Progenitor cell of endocrine pancreas (in vitro differentiated cells): ENCODE measurements around the gene MICAL1. TPM values are rescaled to one million over a fixed set of nuclear protein-coding genes. Genes with fewer than 3 reads are reported as not detected.

ENCODE experiments used
- DNase-seq: peaks from one replicate; pipeline ENCODE4 v3.0.0; 2021; ENCODE audit warnings: low spot score; ENCODE audit not compliant: unreplicated experiment
- H3K27ac Mint-ChIP-seq: 2 replicates; pipeline ENCODE4 v1.8.0; 2021; ENCODE audit warnings: mild to moderate bottlenecking, moderate library complexity, mixed read lengths
- H3K27me3 Mint-ChIP-seq: 2 replicates; pipeline ENCODE4 v1.8.0; 2021; ENCODE audit warnings: mixed read lengths
- H3K36me3 Mint-ChIP-seq: 2 replicates; pipeline ENCODE4 v1.8.0; 2022; ENCODE audit warnings: mixed read lengths; ENCODE audit not compliant: insufficient read depth
- H3K4me1 Mint-ChIP-seq: 2 replicates; pipeline ENCODE4 v1.8.0; 2021; ENCODE audit warnings: low read depth, mixed read lengths
- H3K4me3 Mint-ChIP-seq: 2 replicates; pipeline ENCODE4 v1.8.0; 2021; ENCODE audit warnings: low read depth, mild to moderate bottlenecking, moderate library complexity, mixed read lengths
- H3K9me3 Mint-ChIP-seq: 2 replicates; pipeline ENCODE4 v1.8.0; 2021; ENCODE audit warnings: low read depth, mixed read lengths
- total RNA-seq: library from RNA; stranded (reverse); gene quantifications from 2 replicates; pipeline ENCODE4 v1.2.1, GENCODE V29; 2021
- TF ChIP-seq, protein P1 (sequence below): fragments of 200-600 bp; sonication (generic); IDR thresholded peaks from one replicate; pipeline ENCODE4 v1.5.0; 2021; ENCODE audit warnings: antibody characterized with exemption, mild to moderate bottlenecking; ENCODE audit not compliant: unreplicated experiment

The MICAL1 gene
- total RNA-seq, 1 donor from 2014 or later, result 101 TPM

DNA sequence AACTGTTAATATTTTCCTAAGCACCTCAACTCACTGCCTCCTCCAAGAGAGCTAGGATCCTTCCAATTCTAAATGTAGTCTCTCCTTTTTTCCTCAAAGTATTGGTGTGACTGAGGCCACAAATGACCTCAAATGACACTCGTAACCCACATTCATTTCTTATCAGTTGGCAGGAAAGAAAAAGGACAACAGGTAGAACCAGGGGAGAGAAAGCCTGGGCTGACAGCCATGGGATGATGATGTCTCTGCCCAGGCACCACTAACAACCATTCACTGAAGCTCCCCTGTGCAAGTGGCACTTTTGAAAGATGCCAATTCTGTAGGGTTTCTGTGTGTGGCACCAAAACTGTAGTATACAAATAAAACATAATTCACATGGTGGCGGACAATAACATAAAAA, 20.1 kb upstream of the MICAL1 start:
- H3K27ac Mint-ChIP-seq, result no peak overlapping the region
- DNase-seq, result no peak
- H3K9me3 Mint-ChIP-seq, result no peaks in the 10 kb centered on the region
- H3K27me3 Mint-ChIP-seq, result no peaks in the 10 kb centered on the region
- peaks cover 39% of the 10 kb centered on the region for H3K4me1 Mint-ChIP-seq
- TF ChIP-seq, protein P1, sequence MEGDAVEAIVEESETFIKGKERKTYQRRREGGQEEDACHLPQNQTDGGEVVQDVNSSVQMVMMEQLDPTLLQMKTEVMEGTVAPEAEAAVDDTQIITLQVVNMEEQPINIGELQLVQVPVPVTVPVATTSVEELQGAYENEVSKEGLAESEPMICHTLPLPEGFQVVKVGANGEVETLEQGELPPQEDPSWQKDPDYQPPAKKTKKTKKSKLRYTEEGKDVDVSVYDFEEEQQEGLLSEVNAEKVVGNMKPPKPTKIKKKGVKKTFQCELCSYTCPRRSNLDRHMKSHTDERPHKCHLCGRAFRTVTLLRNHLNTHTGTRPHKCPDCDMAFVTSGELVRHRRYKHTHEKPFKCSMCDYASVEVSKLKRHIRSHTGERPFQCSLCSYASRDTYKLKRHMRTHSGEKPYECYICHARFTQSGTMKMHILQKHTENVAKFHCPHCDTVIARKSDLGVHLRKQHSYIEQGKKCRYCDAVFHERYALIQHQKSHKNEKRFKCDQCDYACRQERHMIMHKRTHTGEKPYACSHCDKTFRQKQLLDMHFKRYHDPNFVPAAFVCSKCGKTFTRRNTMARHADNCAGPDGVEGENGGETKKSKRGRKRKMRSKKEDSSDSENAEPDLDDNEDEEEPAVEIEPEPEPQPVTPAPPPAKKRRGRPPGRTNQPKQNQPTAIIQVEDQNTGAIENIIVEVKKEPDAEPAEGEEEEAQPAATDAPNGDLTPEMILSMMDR, result no peak
- peaks cover 38% of the 10 kb centered on the region for H3K36me3 Mint-ChIP-seq
- no peak overlapping the region for H3K4me3 Mint-ChIP-seq

DNA sequence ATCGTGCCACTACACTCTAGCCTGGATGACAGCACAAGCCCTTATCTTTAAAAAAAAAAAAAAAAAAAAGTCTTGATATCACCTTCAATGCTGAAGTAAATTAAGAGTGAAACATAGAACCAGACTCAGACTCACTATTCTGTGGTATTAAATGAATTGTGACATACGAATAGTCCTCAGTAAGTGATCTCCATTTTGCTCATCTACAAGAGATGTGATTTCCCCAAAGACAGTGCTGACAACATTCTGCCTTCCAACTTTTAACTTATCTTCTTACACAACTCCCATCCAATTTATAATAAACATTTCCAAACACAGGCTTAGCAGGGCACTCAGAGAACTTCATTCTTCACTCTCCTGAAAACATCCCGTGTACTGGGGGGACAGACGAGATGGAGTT, 19.4 kb upstream of the MICAL1 start:
- peaks cover 35% of the 10 kb centered on the region for H3K36me3 Mint-ChIP-seq
- no peaks in the 10 kb centered on the region for H3K9me3 Mint-ChIP-seq
- TF ChIP-seq, protein P1, result no peak
- H3K4me3 Mint-ChIP-seq, result no peak overlapping the region
- no peaks in the 10 kb centered on the region for H3K27me3 Mint-ChIP-seq
- no peak for DNase-seq
- H3K4me1 Mint-ChIP-seq, result peaks cover 35% of the 10 kb centered on the region
- no peak overlapping the region for H3K27ac Mint-ChIP-seq

DNA sequence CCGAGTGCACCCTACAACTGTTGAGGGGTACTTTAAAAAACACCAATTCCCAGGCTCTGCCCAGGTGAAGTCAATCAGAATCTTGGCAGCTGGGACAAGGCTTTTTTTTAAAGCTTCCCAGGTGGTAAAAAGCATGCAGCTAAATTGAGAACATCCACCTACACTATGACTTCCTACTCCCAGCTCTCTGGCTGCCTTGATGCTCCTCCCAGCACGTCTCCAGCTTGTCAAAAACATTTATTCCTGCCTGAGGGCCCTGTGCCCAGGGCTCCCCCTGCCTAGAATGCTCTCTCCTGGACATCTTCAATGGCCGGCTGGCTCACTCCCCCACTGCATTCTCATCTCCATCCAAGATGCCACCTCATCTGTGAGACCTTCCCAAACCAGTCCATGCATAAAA, 17.5 kb upstream of the MICAL1 start:
- Mint-ChIP-seq H3K36me3 (peaks cover 35% of the 10 kb centered on the region), H3K4me1 (peaks cover 20% of the 10 kb centered on the region), H3K27ac (no peak overlapping the region), H3K27me3 (no peaks in the 10 kb centered on the region), H3K4me3 (no peak overlapping the region), H3K9me3 (no peaks in the 10 kb centered on the region)
- TF ChIP-seq, protein P1, result no peak
- DNase-seq, result no peak

DNA sequence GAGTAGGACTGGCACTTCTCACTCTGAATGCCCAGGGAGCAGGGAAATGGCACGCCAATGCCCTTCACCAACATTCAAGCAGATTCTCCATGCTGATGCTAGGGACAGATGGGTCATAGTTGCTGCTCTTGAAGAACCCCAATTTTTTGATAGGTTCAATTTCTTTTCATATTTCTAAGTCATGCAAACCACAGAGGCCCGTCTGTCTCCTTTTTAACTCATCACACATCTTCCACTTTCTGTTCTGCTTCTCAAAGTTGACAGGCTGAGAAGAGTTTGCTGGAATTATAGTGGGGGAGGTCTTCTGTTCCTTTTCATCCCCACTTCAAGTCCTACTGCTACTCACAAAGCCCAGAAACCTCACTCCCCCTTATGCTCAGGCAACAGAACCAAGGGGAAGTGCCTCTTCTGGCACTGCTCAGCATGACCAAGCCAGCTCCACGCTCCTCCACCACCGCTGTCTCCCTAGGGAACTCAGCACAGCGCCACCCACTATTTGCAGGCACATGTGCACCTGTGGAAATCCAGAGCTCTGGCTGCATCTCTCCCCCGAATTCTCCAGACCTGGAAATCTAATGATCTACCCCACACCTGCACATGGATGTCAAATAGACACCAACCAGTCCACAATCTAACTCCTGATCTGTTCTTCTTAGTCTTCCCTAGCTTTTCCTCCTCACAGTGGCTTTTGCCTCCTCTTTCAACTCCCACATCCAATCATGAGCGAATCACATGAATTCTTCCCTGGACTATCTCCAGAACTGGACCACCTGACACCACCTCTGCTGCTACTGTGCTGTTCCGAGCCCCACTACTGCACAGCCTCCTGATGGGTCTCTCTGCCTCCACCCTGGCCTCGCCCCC, 16.8 kb upstream of the MICAL1 start:
- Mint-ChIP-seq H3K27me3 (no peaks in the 10 kb centered on the region), H3K9me3 (no peaks in the 10 kb centered on the region), H3K4me3 (no peak overlapping the region), H3K27ac (no peak overlapping the region), H3K36me3 (peaks cover 42% of the 10 kb centered on the region), H3K4me1 (peaks cover 13% of the 10 kb centered on the region)
- no peak for DNase-seq
- TF ChIP-seq, protein P1, result no peak

DNA sequence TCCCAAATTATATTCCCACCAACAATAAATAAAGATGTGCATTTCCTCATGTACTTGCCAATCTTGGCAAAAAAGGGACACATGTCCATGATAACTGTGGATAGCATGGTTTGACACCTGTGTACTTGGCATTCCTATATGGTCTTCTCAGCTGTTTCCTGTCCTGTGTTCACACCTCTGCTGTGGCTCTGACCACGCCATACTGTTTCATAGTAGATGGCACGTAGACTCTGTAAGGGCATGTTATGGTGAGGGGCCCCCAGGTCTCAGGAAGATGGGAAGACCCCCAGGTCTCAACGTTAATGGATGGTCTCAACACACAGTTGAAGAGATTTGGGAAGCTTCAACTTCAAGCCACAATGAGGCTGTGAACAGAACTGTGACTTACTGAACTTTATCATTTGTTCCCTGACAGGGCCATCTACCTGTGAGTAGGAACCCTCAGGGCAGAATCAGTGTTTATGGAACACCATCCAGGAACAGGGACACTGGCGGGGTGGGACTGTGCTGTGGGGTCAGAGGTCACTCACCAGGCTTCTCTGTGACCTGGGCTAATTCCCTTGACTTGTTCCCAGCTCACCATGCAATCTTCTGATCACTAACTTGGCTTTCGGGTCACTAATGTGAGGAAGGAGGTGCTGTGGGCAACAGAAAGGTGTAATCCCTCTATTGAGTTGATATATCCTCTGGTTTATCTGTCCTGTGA, 15.7 kb upstream of the MICAL1 start:
- Mint-ChIP-seq H3K4me1 (peaks cover 9% of the 10 kb centered on the region), H3K36me3 (peaks cover 49% of the 10 kb centered on the region), H3K4me3 (no peak overlapping the region), H3K27ac (no peak overlapping the region), H3K27me3 (no peaks in the 10 kb centered on the region), H3K9me3 (no peaks in the 10 kb centered on the region)
- TF ChIP-seq, protein P1, result no peak
- no peak for DNase-seq
